Inferior parietal cortex (tissue), 1 donor: ENCODE measurements around the gene COL4A1.

ENCODE experiments used
- DNase-seq: peaks from one replicate; pipeline ENCODE4 v3.0.0-alpha.2; 2016; ENCODE audit errors: extremely low spot score

Gene COL4A1

DNA sequence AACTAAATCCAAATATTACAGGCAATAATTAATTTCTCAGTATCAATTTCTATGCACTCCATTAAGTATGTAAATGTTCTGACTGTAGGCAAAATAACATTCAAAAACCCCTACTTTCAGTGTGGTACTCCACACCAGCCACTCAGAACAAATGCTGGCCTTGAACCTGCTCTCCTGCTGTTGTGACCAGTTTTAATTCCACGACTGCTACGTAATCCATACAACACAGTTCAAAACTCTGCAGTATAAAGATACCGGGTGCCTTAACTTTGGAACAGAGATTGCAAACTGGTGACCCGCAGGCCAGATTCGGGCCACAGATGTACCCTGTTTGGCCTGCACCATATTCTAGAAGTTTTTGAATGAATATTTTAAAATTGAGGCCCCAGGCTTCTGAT is 30.4 kb downstream of the COL4A1 start:
- DNase-seq: no peak

DNA sequence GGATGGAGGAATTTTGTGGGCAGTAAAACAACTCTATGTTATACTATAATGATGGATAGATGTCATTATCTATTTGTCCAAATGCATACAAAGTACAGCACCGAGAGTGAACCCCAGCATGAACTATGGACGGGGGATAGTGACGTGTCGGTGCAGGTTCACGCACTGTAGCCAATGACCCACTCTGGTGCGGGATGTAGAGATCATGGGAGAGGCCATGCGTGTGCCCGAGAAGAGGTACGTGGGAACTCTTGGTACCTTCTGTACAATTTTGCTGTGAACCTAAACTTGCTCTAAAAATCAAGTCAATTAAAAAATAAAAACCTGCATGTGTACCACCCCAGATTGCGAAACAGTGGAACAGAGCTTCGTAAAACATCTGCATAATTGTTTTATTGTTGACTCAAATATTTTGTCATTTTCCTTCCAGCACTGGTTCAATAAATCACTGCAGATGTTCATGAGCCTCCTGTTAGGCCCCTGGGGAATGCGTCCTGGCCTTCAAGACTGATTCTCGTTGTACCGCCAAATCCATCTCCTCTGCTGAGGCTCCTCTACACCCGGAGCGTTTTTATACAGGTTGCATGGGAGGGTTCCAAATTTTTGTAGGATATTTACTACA is 30.9 kb downstream of the COL4A1 start:
- no peak for DNase-seq

DNA sequence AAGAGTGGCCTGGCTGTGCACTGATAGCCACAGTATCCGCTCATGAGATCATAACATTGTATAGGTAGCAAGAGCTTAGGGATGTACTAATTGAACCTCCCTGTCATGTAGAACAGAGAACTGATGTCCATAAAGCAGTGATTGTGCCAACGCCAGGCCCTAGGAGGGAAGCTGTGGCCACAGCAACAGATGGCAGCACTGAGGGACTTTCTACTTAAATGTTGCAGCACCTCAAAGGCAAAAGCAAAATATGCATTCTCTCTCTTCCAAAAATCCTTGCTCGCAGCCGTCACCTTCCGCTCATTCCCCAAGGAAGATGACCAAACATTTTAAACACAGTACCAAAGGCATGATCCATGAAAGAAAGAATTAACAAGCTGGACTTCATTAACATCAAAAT is 32.3 kb downstream of the COL4A1 start:
- no peak for DNase-seq

DNA sequence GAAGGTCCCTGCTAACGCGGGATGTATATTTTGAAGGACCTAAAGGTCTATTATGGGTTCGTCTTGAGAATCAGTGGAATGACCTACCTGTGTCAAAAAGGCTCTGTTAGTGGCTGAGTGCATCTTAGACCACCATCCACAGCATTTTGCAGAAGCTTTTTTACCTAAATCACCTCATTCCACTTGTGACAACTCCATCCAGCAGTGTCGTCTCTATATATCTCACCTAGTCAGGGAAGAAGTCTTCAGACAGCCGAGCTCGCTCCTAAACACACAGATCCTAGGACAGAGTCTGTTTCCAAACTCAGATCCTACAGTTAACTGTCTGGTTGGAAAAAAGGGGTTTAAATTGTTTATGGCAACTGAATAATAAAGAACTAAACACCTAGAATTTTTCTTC is 33.7 kb downstream of the COL4A1 start:
- no peak for DNase-seq

DNA sequence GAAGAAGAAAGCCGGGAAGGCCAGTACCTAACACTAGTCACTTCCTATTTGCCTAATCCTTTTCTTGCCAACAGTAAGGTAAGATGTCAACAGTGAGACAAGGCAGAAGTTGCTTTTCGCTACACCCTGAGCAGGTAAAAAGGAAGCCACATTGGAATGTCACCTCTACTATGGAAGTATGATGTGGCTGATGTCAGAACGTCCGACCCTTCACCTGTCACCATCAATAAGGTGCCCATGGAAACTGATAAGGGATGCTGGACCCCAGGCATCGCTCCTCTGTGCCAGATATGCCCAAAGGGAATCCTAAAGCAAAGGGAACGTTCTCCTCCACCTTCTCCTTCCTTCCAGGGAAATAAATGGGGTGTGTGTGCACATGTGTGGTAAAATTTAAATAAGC is 34.3 kb downstream of the COL4A1 start:
- no peak for DNase-seq

DNA sequence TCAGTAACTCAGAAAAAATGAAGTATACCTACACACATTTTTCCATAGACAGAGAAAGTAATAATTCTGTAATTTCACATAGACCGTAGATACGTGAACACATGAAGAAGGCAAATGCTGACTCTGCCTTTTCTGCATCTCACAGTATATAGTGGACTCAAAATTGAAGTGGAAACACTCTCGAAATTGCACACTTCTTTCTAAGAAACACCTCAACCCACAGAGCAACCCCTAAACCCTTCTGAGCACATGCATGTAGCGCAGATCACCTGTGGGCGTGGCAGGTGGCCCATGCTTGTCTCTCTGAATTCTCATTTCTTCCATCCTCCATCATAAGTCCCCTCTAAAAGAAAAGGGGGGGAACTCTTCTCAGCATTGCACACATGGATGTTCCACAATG is 34.7 kb downstream of the COL4A1 start:
- DNase-seq: no peak

DNA sequence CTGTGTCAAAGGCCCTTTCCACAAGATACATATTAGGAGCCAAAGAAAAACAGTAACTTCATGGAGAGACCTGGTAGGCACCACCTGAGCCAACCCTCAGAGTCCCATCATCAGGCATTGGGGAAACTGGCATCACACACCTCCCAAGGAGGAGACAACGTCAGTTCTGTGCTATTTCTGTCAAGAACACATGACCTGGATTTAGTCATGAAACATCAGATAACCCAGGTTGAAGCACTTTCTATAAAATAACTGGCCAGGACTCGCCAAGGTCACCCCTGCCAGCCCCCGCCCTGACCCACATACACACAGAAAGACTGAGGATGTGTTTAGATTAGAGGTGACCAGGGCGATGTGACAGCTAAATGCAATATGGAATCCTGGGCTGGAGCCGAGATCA is 35.6 kb downstream of the COL4A1 start:
- no peak for DNase-seq

DNA sequence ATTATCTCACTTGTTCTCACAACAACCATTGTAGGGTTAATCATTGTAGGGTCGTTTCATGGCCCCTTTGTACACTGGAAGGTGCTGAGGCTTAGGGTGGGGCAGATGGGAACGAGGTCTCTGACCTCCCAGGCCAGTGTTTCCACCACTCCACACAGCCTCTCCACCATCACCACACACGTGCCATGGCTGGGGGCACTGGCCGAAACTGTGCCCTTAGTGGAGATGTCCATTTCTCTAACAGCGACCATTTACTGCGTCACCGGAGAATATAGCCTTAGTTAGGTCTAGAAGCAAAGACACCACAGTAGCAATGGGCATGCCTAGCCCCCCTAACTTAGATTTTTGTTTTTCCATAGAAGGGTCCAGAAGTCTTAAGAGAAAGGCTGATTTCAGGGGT is 36.5 kb downstream of the COL4A1 start:
- DNase-seq: no peak

DNA sequence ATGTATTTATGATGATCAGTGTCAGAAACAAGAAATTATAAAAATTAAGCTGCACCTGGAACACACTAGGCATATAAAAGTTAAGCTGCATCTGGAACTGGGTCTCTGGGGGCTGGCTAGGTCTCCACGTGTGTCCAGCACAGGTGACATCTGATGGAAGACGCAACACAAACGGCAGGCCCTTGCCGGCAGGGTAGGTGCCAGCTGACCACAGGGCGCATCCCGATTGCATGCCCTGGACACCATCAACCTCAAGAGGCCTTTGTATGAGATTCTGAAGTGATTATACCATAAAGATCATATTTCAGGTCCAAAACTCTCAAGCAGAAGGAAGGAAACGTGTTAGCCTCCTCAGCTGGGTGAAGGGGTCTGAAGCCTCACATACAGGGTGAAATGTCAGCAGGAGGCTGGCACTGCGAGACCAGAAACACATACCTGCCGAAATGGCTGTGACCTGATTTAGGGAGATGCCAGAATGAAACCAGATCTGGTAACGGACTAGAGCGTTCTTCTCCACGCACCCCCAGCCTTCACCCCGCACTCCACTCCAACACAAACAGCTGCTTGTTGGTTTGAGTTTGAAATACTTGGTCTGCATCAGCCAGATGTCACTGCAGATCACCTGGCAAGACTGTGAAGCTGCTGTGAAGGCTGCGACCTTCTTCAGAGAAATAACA is 37.3 kb downstream of the COL4A1 start:
- no peak for DNase-seq

DNA sequence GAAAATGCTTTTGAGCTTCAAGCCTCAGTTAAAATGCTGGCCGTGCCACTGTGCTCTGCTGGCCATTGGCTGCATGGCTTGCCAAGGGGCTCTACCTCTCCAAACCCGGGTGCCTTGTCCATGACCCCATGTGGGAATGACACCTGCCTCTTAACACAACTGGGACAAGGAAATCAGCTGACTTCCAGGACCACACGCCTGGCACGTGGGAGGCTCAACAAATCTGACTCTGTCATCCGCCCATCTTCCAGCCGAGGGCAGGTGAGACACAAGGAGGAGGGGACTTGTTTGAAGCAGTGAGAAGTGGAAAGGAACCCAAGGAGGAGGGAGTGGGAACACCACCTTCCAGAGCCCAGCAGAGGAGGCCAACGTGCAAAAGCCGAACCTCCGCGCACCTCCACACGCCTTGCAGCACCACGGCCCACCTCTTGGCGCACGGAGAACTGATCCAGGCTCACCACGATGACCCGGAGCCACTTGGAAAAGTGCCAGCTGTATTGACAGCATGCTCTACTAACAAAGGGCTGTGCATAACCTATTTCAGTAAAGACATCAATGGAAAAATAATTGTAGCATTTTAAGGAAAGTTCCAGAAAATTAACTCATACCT is 38.3 kb downstream of the COL4A1 start:
- DNase-seq: no peak

DNA sequence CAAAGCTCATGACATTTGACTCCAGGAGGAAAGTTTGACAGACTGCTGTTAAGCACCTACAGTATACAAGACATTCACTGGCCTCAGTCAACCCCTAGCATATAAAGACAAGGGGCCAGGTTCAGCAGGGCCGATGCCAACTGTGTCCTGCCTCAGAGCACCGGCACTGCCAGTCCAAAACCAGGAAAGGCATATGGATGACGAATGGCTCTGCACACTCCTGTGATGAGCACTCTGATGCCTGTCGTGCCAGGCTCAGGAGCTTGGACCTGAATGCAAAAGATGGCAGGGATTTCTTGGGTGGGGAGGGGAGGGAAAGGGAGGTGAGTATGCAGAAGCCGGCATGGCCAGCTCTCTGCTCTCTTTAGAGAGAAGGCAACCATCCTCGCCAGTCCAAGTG is 38.9 kb downstream of the COL4A1 start:
- DNase-seq: no peak

DNA sequence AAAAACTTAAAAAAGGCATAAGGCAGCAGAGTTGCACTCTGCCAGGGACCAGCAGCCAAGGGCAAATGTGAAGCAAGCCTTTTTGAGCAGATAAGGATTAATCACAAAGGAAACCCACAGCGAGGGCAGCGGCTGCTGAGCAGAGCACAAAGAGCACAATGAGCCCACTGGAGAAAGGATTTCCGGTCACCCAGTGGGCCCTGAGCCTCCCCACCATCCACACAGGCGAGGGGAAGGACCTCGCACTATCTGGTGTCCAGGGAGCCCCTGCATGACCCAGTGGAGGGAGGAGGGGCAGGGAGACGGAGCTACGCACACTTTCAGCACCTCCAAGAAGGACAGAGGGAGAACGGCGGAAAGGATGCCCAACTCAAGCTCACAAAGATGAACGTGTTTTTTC is 40.0 kb downstream of the COL4A1 start:
- no peak for DNase-seq

DNA sequence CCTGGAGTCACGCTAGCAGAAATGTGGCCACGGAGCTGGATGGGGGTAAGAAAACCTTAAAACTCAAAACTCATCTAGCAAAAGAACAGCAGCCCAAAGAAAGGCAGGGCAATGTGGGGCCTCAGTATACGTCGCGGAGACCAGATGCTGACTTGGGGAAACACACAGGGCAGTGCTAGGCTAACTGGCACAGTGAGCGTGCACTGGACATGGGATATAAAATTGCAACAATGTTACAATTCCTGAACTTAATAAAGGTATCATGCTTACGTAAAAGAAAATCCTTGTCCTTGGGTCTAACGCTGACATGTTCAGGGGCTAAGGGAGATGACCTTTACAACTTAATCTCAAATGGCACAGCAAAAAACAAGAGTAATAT is 40.5 kb downstream of the COL4A1 start:
- DNase-seq: no peak

DNA sequence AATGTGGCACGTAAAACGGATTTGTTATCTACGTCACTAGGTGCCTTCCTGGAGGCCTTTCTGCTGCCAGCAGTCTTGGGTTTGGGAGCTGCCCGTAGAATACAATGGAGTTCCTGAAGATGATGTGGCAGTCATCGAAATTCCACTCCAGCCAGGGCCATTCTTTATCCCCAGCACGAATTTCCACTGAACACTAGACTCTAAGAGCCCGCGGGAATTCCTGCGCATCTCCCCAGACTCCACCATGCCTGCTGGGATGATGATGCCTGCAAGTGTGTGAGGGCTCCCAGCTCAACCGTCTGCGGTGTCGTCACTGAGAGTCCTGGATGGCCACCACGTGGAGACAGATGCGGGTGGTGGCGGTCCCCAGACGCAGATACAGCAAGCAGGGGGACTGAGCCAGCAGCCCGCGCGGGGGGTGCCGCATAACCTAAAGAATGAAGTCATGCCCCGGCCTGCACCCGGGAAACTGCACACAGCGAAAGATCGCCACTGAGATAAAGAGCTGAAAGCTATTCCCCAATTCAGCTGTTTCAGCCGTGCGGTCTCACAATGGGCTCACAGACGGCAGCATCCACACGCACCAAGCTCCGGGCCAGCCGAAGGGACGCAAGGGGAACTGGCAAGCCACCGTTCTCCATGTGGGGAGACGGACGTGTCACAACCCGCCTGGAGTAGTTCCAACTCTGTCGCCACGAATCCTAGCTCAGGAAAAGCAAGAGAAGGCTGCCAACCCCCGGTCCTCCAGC is 41.1 kb downstream of the COL4A1 start:
- DNase-seq: no peak

DNA sequence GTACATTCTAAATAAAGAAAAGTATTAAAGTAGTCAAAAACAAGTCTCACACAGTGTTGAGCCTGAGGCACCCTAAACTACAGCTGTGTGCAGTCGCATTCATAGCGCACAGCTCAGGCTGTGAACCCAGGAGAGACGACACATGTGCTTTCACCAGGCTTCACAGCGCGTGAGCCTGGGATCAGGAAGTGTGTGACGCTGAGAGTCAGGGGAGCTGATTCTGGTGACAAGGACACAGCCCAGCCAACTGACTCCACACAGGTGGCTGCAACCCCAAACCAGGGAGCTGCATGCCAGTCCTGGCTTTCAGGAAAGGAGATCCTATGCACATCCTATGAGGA is 41.6 kb downstream of the COL4A1 start:
- no peak for DNase-seq

DNA sequence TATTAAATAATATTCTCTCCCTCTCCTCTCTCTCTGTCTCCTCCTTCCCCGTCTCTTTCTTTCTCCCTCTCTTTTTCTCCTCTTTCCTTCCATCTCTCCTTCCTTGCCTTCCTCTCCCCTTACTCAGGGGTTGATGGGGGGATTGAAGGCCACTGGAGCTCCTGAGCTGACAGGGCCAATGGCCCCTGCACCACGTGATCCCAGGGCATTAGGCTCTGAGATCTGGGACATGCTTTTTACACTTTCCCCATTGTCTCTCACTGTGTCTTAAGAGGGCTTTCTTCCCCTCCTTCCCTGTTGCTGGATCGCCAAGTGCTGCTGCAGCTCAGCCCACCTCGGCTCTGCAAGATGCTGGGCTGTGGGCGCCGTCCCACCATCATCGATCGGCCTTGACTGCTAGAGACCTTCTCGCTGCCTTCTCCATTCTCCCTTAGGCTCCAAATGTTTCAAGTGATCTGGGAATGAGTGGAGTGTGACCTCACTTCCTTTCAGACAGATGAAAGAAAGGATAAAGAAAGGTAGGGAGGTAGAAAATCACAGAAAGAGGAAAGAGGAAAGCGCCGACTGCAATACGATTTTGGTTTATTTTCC is 42.2 kb downstream of the COL4A1 start:
- no peak for DNase-seq

DNA sequence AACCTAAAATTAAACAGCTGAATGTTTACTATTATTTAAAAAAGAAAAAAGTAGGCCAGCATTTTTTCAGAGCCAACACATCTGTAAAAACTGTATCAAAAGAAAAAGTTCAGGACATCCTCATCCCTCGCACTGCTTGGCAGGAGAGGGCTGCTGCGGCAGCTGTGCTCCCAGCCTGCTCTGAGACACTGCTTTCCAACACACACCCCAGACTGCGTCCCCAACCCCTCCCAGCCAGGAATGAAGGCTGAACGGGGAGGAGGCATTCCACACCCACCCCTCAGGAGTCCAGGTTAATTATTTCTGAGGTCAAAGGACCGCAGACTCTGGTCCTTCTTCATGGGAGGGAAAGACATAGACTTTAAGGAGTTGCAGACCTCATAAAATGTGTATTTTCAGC is 43.1 kb downstream of the COL4A1 start:
- no peak for DNase-seq

DNA sequence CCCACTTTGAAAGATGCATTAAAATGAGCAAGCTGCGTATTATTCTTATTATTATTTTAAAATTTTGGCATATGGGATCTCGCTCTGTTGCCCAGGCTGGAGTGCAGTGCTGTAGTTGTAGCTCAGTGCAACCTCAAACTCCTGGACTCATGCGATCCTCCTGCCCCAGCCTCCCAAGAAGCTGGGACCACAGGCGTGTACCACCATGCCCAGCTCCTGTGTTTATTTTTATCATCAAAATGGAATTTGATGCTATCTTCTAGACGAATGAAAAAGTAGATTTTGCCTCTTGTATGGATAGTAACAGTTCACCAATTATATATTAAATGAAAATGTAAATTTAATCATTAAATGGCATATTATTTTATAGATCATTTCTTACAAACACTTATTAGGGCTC is 43.6 kb downstream of the COL4A1 start:
- DNase-seq: no peak

DNA sequence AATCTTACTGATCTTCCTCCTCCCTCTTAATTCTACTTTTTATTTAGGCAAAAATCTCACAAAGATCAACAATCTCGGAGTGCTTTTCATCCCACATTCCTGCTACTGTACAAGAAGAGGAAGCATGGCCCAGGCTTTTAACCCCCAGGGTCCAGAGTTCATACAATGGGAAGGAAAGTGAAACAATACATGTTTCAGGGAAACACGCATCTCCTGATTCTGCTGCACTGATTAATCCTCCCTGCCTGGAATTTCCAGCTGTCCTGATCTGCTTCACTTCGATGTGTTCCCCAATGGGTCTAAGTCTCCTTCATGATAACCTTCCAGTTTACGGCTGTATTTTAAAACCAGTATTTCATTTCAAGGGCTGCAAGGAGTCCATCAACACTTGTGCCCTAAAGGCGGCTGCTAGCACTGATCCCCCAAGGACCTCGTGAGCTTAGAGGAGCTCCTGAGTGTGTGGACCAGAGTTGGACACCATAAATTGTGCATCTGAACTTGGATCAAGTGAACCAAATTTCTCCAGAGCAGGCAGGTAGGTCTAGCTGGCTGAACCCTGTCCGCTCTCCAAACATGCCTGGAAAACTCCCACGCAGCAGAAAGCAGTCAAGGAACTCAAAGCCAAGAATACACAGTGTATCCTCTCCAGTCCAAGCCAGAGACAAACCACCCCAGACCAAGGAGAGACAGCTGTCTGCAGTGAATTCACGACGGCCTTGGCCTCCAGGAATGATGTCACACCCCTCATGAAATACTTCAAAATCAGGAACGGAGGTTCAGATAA is 44.3 kb downstream of the COL4A1 start:
- DNase-seq: no peak

DNA sequence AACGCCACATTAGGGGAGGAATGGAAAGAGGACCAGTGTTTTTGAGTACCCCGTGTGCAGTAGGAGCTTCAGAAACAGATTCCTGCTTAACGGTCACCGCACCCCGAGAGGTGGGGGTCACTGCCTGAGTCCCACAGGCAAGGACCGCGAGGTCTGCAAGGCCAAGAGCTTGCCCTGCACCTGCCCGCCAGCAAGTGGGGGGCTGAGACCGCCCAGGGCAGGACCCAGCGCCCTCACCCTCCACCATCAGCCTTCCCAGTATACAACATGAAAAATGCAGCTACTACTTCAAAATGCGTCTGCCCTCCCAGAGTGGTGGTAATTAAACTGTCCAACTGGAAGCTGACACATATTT is 44.9 kb downstream of the COL4A1 start:
- DNase-seq: no peak

DNA sequence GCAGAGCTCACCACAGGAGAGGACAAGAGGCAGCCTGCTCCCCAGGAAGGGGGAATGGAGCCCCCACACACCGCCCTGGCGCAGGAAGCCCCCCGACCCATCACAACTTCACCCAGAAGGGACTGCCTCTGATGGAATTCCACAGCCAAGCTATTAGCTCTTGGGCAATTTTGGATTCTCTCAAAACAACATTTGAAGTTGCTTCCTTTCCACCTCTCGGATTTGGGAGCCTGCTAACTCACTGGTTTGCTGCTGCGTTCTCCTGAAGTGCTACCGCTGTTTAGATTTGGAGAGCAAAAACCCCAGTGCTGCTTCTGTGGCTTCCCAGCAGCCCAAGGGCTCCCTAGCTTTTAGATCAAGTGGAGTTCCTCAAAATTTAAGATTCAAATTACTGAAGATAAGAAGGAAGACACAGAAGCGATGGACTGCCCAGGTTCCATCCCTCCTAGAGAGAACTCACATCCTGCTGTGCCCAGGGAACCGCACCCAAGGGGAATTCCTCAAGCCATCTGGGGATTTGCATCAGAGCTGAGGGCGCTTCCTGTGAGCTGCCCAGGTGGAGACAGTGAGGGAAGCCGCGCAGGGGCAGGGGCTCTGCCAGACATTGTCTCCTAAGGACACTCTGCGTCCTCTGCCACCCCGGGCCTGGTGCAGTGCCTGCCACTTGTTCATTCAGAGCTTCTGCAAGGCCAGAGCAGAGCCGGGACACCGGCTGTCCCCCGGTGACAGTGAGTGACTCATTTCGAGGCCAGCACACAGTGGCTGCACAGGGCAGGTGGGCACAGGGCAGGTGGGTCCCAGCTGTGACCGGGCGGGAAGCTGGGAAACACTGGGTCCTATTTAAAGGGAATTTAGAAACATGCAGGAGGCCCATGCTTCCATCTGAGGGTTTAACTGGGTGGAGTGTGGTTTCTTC is 45.5 kb downstream of the COL4A1 start:
- DNase-seq: no peak
